Measurements from ENCODE around the gene LRIT2. TPM values are rescaled to one million over a fixed set of nuclear protein-coding genes. Genes with fewer than 3 reads are reported as not detected.

The LRIT2 gene
- total and polyA plus RNA-seq, 9 of the 15 experiments (the other 6 are each of a cell fraction or from before 2014, with no cell fraction given) = not detected

DNA sequence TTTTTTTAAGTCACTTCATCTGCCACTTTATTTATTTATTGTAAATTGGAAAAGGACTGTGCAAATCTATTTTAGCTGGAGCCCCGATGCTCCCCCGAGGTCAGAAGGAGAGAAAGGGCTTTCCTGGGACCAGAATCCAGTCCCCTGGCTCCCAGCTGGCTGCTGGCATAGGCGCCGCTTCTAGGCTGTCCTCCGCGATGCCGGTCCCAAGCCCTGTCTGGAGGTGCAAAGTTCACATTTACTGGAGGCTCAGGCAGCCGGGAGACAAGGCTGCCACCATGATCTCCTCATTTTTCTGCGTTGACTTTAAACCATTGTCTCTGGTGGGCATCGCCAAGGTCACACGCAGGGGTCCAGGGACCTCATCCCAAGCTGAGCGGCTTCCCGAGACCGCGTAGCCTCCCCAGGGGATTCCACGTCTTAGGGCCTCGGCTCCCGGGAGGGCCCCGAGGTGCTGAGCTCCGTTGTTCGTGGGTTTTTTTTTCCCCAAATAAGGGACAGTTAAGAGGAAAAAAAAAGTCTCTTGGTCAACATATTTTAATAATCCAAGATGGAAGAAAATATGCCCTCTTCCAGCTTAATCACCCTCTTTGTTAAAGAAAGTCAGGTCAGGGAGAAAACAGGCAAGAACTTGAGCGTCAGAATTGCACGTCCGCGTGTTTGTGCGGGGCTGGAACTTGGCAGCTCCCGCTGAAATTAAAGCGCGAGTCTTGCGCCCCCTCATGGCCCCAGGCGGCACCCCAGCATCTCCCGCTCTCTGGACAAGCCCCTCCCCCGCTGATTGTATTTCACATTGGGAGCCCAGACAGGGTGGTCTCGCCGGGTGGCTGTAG, 31.4 kb upstream of the LRIT2 start (continued):
- TF ChIP-seq, protein P1, sequence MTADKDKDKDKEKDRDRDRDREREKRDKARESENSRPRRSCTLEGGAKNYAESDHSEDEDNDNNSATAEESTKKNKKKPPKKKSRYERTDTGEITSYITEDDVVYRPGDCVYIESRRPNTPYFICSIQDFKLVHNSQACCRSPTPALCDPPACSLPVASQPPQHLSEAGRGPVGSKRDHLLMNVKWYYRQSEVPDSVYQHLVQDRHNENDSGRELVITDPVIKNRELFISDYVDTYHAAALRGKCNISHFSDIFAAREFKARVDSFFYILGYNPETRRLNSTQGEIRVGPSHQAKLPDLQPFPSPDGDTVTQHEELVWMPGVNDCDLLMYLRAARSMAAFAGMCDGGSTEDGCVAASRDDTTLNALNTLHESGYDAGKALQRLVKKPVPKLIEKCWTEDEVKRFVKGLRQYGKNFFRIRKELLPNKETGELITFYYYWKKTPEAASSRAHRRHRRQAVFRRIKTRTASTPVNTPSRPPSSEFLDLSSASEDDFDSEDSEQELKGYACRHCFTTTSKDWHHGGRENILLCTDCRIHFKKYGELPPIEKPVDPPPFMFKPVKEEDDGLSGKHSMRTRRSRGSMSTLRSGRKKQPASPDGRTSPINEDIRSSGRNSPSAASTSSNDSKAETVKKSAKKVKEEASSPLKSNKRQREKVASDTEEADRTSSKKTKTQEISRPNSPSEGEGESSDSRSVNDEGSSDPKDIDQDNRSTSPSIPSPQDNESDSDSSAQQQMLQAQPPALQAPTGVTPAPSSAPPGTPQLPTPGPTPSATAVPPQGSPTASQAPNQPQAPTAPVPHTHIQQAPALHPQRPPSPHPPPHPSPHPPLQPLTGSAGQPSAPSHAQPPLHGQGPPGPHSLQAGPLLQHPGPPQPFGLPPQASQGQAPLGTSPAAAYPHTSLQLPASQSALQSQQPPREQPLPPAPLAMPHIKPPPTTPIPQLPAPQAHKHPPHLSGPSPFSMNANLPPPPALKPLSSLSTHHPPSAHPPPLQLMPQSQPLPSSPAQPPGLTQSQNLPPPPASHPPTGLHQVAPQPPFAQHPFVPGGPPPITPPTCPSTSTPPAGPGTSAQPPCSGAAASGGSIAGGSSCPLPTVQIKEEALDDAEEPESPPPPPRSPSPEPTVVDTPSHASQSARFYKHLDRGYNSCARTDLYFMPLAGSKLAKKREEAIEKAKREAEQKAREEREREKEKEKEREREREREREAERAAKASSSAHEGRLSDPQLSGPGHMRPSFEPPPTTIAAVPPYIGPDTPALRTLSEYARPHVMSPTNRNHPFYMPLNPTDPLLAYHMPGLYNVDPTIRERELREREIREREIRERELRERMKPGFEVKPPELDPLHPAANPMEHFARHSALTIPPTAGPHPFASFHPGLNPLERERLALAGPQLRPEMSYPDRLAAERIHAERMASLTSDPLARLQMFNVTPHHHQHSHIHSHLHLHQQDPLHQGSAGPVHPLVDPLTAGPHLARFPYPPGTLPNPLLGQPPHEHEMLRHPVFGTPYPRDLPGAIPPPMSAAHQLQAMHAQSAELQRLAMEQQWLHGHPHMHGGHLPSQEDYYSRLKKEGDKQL (CRISPR knock-in tag; IDR thresholded peaks at IDR 0.05; ENCODE audit: borderline replicate concordance) = 0 out of 2 replicates have a peak, but pooled peaks have one; percentile 47
- peak; percentile 96 for TF ChIP-seq XRCC5 (IDR thresholded peaks at IDR 0.05; ENCODE audit: low read depth, low read length)
- TF ChIP-seq CBFA2T2 (conservative IDR thresholded peaks at IDR 0.05) = no peak
- TF ChIP-seq RUNX1 (IDR thresholded peaks at IDR 0.05; ENCODE audit: low read depth) = no peak
- TF ChIP-seq CTCF (IDR thresholded peaks at IDR 0.05 in 2 of 3, conservative IDR thresholded peaks at IDR 0.05 in 1 of 3; ENCODE audit: insufficient read depth in 2 of 3, low read depth in 1 of 3, low read length in 3 of 3) = peak; percentile 87 to 92 (median 91)
- TF ChIP-seq ZNF224 (CRISPR knock-in tag; IDR thresholded peaks at IDR 0.05) = peak; percentile 73; the same call in 1 of the 2 replicates
- no peak for TF ChIP-seq ZFX (CRISPR knock-in tag; IDR thresholded peaks at IDR 0.05)
- TF ChIP-seq CTBP1 (IDR thresholded peaks at IDR 0.05; ENCODE audit: borderline replicate concordance) = peak; percentile 25; the same call in 1 of the 2 replicates
- TF ChIP-seq CHD2 (IDR thresholded peaks at IDR 0.05; ENCODE audit: low read depth, low read length) = no peak
- TF ChIP-seq BACH1 (tag; IDR thresholded peaks at IDR 0.05) = no peak
- no peak for TF ChIP-seq ATF4 (CRISPR knock-in tag; IDR thresholded peaks at IDR 0.05)
- no peak for TF ChIP-seq ZC3H11A (IDR thresholded peaks at IDR 0.05; ENCODE audit: low read depth, low read length)
- TF ChIP-seq NEUROD1 (IDR thresholded peaks at IDR 0.05; ENCODE audit: borderline replicate concordance, low read depth, low read length, partially characterized antibody) = peak; percentile 19
- TF ChIP-seq FOXM1 (IDR thresholded peaks at IDR 0.05; ENCODE audit: low read depth) = no peak
- no peak for TF ChIP-seq FOXM1 (CRISPR knock-in tag; IDR thresholded peaks at IDR 0.05; ENCODE audit: low read depth)
- peak in 1 of 2 experiments; percentile 95; a peak in 2 of 3 replicates for TF ChIP-seq CBX3 (IDR thresholded peaks at IDR 0.05; ENCODE audit: borderline replicate concordance in 1 of 2, low read length in 2 of 2)
- no peak for TF ChIP-seq HDAC2 (IDR thresholded peaks at IDR 0.05)

All from K562 (cell line).